ENCODE data around the gene ZNF805. TPM values are rescaled to one million over a fixed set of nuclear protein-coding genes. Genes with fewer than 3 reads are reported as not detected.

Gene ZNF805
- total and polyA plus RNA-seq, 2 of the 13 experiments (the other 11 are each of a cell fraction or from before 2014, with no cell fraction given), result 5.1 to 12.8 TPM

DNA sequence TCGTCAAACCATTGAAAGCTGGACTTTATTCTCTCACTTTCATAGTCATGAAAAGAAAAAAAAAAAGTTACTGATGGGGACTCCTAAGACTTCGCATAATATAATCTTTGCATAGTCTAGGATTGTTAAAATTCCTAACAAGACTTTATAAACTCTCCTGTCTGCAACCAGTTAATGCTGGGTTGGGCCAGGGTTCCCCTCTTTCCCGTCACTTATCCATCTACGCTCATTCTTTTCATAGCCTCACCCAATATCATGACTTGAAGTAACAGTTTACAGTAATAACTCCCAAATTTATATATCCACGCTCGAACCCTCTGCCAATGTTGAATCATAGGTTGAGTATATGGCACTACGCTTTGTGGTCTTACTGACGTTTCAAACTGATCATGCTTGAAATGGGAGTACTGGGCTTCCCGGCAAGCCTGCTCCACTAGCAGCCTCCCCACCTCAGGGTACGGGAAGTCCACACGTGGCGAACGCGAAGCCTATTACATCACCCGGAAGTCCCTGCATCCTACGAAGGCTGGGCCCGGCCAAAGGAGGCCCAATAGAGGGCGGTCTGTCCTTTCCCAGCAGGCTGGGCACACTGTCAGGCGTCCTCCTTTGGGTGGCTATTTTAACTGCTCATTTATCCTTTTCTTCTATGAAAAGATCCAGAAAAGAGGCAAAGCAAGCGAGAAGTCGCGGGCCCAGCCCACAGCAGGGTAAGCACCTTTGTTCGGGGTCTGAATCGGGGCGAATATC, 39.2 kb downstream of the ZNF805 start (continued):
- TF ChIP-seq PRMT3 (CRISPR knock-in tag; IDR thresholded peaks at IDR 0.05; ENCODE audit: borderline replicate concordance, low read depth) (no peak), TEAD3 (CRISPR knock-in tag; optimal IDR thresholded peaks at IDR 0.05; ENCODE audit: borderline replicate concordance) (peak; percentile 27), NCOA1 (CRISPR knock-in tag; IDR thresholded peaks at IDR 0.05) (no peak), NR2C2 (CRISPR knock-in tag; IDR thresholded peaks at IDR 0.05; ENCODE audit: borderline replicate concordance) (no peak; the same call in 1 of the 2 replicates), STAT5B (CRISPR knock-in tag; IDR thresholded peaks at IDR 0.05) (peak; percentile 68; the same call in 1 of the 2 replicates), ZNF12 (CRISPR knock-in tag; IDR thresholded peaks at IDR 0.05) (peak; percentile 60; the same call in 1 of the 2 replicates), CCDC6 (CRISPR knock-in tag; IDR thresholded peaks at IDR 0.05) (peak; percentile 78)
- TF ChIP-seq, protein P1, sequence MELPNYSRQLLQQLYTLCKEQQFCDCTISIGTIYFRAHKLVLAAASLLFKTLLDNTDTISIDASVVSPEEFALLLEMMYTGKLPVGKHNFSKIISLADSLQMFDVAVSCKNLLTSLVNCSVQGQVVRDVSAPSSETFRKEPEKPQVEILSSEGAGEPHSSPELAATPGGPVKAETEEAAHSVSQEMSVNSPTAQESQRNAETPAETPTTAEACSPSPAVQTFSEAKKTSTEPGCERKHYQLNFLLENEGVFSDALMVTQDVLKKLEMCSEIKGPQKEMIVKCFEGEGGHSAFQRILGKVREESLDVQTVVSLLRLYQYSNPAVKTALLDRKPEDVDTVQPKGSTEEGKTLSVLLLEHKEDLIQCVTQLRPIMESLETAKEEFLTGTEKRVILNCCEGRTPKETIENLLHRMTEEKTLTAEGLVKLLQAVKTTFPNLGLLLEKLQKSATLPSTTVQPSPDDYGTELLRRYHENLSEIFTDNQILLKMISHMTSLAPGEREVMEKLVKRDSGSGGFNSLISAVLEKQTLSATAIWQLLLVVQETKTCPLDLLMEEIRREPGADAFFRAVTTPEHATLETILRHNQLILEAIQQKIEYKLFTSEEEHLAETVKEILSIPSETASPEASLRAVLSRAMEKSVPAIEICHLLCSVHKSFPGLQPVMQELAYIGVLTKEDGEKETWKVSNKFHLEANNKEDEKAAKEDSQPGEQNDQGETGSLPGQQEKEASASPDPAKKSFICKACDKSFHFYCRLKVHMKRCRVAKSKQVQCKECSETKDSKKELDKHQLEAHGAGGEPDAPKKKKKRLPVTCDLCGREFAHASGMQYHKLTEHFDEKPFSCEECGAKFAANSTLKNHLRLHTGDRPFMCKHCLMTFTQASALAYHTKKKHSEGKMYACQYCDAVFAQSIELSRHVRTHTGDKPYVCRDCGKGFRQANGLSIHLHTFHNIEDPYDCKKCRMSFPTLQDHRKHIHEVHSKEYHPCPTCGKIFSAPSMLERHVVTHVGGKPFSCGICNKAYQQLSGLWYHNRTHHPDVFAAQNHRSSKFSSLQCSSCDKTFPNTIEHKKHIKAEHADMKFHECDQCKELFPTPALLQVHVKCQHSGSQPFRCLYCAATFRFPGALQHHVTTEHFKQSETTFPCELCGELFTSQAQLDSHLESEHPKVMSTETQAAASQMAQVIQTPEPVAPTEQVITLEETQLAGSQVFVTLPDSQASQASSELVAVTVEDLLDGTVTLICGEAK (IDR thresholded peaks at IDR 0.05), result no peak
- TF ChIP-seq, protein P1 (CRISPR knock-in tag; IDR thresholded peaks at IDR 0.05), result peak; percentile 51; the same call in 1 of the 2 replicates

Data from HepG2 (cell line).